Mesothelial cell of epicardium (in vitro differentiated cells): ENCODE measurements around the gene ADPRHL1. TPM values are rescaled to one million over a fixed set of nuclear protein-coding genes. Genes with fewer than 3 reads are reported as not detected.
A peak's percentile ranks its signal among the peaks of the same experiment; 100 is the strongest.

ENCODE experiments used
- DNase-seq, 2 experiments: peaks; one replicate each; pipeline ENCODE4 v3.0.0; 2021; ENCODE audit warnings: low spot score in 2 of 2; ENCODE audit not compliant: unreplicated experiment in 2 of 2
- H3K27ac Mint-ChIP-seq: 2 replicates; pipeline ENCODE4 v1.8.0; 2021; ENCODE audit warnings: mixed read lengths
- H3K27me3 Mint-ChIP-seq: 2 replicates; pipeline ENCODE4 v1.8.0; 2021; ENCODE audit warnings: low read depth, mixed read lengths
- H3K36me3 Mint-ChIP-seq: 2 replicates; pipeline ENCODE4 v1.8.0; 2021; ENCODE audit warnings: mixed read lengths
- H3K4me1 Mint-ChIP-seq: 2 replicates; pipeline ENCODE4 v1.8.0; 2021; ENCODE audit warnings: mixed read lengths
- H3K4me3 Mint-ChIP-seq: 2 replicates; pipeline ENCODE4 v1.8.0; 2021; ENCODE audit warnings: mild to moderate bottlenecking, moderate library complexity, mixed read lengths
- H3K9me3 Mint-ChIP-seq: 2 replicates; pipeline ENCODE4 v1.8.0; 2021; ENCODE audit warnings: mixed read lengths
- total RNA-seq: library from RNA; stranded (reverse); gene quantifications from 3 replicates; pipeline ENCODE4 v1.2.1, GENCODE V29; 2021
- TF ChIP-seq, protein P1 (sequence below): fragments of 200-600 bp; sonication (generic); IDR thresholded peaks from one replicate; pipeline ENCODE4 v1.5.0; 2021; ENCODE audit warnings: antibody characterized with exemption; ENCODE audit not compliant: unreplicated experiment

Gene ADPRHL1
- total RNA-seq, 1 donor from 2014 or later = 4.2 TPM

- Mint-ChIP-seq H3K9me3 (no peaks in the 10 kb centered on the region), H3K4me3 (no peak overlapping the region), H3K36me3 (peaks cover 3% of the 10 kb centered on the region), H3K27ac (no peak overlapping the region), H3K4me1 (peaks cover 7% of the 10 kb centered on the region), H3K27me3 (no peaks in the 10 kb centered on the region)
- TF ChIP-seq, protein P1, sequence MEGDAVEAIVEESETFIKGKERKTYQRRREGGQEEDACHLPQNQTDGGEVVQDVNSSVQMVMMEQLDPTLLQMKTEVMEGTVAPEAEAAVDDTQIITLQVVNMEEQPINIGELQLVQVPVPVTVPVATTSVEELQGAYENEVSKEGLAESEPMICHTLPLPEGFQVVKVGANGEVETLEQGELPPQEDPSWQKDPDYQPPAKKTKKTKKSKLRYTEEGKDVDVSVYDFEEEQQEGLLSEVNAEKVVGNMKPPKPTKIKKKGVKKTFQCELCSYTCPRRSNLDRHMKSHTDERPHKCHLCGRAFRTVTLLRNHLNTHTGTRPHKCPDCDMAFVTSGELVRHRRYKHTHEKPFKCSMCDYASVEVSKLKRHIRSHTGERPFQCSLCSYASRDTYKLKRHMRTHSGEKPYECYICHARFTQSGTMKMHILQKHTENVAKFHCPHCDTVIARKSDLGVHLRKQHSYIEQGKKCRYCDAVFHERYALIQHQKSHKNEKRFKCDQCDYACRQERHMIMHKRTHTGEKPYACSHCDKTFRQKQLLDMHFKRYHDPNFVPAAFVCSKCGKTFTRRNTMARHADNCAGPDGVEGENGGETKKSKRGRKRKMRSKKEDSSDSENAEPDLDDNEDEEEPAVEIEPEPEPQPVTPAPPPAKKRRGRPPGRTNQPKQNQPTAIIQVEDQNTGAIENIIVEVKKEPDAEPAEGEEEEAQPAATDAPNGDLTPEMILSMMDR = no peak
- DNase-seq = no peak
Observed at GRCh38 chr13:113423520-113424163, 29.6 kb downstream of the ADPRHL1 start.

DNA sequence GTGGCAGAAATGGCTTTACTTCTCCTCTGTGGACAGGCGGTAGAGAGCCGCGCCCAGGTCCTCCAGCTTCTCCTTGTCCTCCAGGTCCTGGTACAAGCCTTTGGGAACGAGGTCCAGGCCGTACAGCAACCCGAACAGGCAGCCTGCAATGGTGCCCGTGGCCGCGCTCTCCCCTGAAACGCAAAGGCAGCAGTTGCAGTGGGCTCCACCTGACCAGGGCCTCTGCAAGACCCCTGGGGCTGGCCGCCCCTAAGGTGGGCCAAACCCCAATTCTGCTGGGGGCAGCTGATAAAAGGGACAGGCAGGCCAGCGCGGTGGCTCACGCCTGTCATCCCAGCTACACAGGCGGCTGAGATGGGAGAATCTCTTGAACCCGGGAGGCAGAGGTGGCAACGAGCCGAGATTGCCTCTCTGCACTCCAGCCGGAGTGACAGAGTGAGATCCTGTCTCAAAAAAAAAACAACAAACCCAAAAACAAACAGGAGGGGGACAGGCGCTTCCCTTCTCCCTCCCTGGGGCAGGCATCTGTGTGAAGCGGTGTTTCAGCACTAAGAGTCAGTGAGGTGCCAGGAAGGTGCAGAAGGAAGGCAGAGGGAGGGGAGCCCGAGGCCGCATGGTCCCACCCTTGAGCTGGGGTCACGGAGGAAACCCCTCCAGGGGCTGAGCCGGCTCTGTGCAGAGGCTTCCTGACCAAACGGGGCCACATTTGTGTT is 30.3 kb downstream of the ADPRHL1 start:
- Mint-ChIP-seq H3K9me3 (no peaks in the 10 kb centered on the region), H3K27me3 (no peaks in the 10 kb centered on the region), H3K36me3 (peaks cover 3% of the 10 kb centered on the region), H3K4me3 (no peak overlapping the region), H3K27ac (no peak overlapping the region), H3K4me1 (peaks cover 7% of the 10 kb centered on the region)
- TF ChIP-seq, protein P1 = no peak
- no peak for DNase-seq

- Mint-ChIP-seq H3K9me3 (no peaks in the 10 kb centered on the region), H3K27me3 (peaks cover under 1% of the 10 kb centered on the region), H3K4me1 (peaks cover 7% of the 10 kb centered on the region), H3K36me3 (peaks cover 3% of the 10 kb centered on the region), H3K27ac (peak overlapping the region; percentile 86), H3K4me3 (peak overlapping the region; percentile 13)
- DNase-seq = no peak
- TF ChIP-seq, protein P1 = no peak
Observed at GRCh38 chr13:113421673-113422270, 31.5 kb downstream of the ADPRHL1 start.

GRCh38 chr13:113420833-113421600 is 32.3 kb downstream of the ADPRHL1 start:
- Mint-ChIP-seq H3K36me3 (peaks cover 3% of the 10 kb centered on the region), H3K9me3 (no peaks in the 10 kb centered on the region), H3K4me1 (peaks cover 7% of the 10 kb centered on the region), H3K27me3 (peaks cover 3% of the 10 kb centered on the region), H3K4me3 (no peak overlapping the region), H3K27ac (no peak overlapping the region)
- TF ChIP-seq, protein P1 = no peak
- DNase-seq = no peak

DNA sequence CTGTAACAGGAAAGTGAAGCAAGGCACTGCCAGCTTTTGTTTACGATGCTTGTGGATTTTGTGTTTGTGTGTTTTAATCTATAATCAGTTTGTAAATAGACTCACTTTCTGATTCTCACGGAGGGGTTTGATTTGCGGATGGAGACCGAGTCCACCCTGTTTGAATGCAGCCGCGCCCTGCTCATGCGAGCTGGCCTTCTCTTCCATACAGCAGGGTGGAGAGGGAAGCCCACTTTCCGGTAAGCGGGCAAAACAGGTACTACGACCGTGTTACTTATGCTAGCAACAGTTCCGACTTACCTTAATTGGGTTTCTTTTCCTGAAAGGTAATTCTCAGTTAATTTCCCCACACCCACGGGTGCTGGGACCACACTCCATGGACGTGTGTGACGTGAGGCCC is 33.1 kb downstream of the ADPRHL1 start:
- H3K27ac Mint-ChIP-seq = peak overlapping the region; percentile 21
- TF ChIP-seq, protein P1 = no peak
- H3K4me1 Mint-ChIP-seq = peaks cover 7% of the 10 kb centered on the region

More for the DNA sequence above, 33.1 kb downstream of the ADPRHL1 start:
- Mint-ChIP-seq H3K9me3 (no peaks in the 10 kb centered on the region), H3K27me3 (peaks cover 3% of the 10 kb centered on the region), H3K4me3 (no peak overlapping the region), H3K36me3 (peaks cover 3% of the 10 kb centered on the region)
- no peak for DNase-seq
